NCI-H345 treated with DMSO at 0.1 percent for 48 hours (cell line): ENCODE data around the gene RECK.
"Not testable (repeated sequence)": the region's sequence is repeated elsewhere in the genome, so short reads cannot be mapped to it uniquely, and the experiment has no call there.

Experiments
- DNase-seq: peaks from one replicate; lab custom pipeline; 2025; ENCODE audit not compliant: unreplicated experiment; lab: John Stamatoyannopoulos, UW

Gene RECK, protein sequence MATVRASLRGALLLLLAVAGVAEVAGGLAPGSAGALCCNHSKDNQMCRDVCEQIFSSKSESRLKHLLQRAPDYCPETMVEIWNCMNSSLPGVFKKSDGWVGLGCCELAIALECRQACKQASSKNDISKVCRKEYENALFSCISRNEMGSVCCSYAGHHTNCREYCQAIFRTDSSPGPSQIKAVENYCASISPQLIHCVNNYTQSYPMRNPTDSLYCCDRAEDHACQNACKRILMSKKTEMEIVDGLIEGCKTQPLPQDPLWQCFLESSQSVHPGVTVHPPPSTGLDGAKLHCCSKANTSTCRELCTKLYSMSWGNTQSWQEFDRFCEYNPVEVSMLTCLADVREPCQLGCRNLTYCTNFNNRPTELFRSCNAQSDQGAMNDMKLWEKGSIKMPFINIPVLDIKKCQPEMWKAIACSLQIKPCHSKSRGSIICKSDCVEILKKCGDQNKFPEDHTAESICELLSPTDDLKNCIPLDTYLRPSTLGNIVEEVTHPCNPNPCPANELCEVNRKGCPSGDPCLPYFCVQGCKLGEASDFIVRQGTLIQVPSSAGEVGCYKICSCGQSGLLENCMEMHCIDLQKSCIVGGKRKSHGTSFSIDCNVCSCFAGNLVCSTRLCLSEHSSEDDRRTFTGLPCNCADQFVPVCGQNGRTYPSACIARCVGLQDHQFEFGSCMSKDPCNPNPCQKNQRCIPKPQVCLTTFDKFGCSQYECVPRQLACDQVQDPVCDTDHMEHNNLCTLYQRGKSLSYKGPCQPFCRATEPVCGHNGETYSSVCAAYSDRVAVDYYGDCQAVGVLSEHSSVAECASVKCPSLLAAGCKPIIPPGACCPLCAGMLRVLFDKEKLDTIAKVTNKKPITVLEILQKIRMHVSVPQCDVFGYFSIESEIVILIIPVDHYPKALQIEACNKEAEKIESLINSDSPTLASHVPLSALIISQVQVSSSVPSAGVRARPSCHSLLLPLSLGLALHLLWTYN

DNA sequence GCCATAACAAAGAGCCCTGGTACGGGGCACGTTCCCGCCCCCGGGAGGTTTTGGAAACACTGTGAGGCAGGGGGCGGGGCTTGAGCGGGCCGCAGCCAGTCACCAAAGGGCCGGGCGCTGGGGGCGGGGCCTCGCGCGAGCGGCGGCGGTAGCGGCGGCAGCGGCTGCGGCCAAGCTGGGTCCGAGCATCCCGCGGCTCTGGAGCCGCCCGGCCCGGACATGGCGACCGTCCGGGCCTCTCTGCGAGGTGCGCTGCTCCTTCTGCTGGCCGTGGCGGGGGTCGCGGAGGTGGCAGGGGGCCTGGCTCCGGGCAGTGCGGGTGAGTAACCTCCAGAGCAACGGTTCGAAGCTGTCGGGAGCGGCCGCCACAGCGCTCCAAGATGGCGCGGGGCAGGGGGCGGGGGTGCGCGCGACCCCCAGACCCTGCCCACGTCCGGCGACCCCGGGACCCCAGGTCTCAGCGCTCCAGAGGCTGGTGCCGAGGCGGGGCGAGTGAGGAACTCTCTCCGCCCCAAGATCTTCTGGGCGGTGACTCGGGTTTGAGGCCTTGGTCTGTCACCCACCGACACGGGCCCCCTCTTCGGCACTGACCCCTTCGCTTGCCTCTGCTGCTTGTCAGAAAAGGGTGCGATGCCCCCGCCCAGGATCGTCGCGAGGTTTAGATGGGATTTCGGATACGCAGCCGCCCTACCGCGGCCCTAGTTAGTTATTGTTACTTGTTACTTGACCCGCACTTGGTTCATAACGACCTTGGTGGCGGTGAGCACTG is at the start of gene RECK:
RECK (plus strand) TSS at position 134 of the 769 bp plus-strand sequence; CDS start at position 220, 86 bp downstream.
- peak; percentile 77 for DNase-seq

DNA sequence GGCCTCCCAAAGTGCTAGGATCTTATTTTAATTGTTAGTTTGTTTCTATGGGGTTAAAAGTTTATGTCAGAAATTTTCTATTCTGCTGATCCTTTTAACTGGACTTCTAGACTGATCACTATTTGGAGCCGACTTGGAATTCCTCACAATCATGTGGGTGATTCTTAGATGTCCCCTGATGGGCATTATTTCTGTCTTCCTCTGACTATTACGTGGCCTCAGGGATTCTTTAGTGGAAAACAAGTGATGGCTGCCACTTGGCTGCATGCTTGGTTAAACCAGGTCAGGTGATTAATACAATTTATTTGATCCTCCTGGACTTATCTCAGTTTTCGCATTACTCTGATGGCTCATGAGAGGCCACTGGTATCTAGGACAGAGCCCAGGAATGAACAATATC is 46.6 kb upstream of the RECK start:
- no peak for DNase-seq

DNA sequence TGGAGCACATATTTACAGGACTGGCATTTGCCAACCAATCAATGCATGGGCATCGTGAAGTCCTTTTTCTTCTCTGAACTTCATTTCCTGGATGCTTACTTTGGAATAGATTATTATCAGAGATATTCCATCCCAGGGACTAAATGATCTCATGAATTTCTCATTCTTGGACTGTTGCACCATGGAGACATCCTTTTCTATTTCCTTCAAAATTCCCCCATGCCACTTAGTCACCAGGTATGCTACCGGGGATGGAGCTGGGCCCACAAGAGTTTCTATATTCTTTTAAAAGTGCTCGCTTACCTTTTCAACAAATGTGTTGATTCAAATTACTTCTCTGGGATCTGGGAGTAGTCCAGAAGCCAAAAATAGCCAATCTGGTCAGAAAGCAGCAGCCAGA is 43.6 kb upstream of the RECK start:
- not testable (repeated sequence) for DNase-seq

DNA sequence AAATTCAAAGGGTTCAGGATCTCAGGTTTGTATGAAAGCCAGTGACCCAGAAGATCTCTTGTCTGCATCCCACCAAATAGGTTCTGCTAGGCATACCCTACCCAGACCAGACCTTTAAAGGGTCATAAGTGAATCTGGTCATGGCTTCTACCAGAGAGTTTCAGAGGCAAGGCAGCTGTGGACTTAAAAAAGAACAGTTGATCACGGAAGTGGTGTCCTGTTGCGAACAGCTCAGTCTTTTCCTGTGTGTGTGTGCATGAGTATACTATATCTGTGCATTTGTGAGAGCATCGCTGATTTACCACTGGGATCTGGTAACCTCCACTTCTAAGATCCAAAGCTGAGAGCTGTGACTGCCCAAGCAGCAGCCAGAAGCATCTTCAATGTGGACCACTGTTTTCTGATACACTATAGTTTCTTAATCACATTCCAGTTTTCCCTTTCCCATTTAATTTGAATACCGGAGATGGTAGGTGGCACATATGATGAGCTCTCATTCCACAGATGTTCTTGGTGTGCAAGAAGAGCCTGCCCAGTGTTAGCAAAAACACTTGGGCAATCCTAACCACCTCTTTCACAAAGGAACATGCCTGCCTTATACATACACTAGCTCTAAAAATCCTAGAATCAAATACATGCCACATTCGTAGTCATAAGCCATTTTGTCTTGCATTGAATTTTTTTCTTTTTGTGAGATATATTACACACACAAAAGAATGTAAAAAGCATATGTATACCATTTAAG is 42.6 kb upstream of the RECK start:
- DNase-seq: no peak

DNA sequence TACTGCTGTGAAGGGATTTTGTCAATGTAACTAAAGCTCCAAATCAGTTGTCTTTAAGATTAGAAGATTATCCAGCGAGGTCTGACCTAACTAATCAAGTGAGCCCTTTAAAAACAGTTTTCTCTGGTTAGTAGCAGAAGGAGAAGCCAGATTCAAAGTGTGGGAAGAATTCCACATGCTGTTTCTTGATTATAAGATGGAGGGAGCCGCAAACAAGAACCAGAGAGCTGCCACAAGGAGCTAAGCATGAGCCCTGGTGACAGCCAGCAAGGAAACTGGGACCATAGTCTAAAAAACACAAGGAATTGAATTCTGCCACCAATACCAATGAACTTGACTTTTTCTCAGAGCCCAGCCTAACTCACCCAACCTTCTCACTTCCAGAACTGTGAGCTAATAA is 41.8 kb upstream of the RECK start:
- no peak for DNase-seq

DNA sequence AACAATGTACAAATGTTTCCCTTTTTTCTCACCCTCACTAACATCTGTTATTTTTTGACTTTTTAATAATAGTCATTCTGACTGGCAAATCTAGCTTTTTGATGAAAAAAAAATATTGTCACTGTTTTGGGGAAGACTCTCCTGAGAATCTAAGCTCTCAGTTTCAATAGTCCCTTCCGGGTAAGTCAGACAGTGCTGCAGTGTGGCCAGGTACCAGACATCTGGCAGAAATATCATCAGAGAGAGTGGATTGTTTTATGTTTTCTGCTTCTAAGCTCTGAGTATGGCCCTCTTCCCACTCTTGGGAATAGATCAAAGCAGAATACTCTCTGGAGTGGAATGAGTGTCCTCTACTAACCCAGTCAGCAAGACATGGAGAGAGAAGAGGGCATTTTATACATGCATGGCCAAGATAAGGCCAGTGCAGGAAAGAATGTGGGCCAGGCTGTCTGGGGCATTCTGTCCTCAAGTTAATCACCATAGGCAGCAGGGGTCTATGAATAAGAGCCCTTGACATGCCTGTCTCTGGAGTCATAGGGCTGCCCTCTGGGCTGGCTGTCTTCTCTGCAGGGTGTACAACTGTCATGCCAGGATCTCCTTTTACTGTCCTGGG is 40.2 kb upstream of the RECK start:
- DNase-seq: no peak

DNA sequence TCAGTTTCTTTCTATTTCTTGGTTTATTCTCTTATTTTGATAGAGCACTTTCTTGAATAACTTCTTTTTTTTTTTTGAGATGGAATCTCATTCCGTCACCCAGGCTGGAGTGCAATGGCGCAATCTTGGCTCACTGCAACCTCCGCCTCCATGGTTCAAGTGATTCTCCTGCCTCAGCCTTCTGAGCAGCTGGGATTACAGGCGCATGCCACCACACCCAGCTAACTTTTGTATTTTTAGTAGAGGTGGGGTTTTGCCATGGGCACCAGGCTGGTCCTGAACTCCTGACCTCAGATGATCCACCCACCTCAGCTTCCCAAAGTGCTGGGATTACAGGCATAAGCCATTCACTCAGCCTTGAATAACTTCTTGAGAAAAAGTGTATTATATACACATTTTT is 39.7 kb upstream of the RECK start:
- DNase-seq: not testable (repeated sequence)

DNA sequence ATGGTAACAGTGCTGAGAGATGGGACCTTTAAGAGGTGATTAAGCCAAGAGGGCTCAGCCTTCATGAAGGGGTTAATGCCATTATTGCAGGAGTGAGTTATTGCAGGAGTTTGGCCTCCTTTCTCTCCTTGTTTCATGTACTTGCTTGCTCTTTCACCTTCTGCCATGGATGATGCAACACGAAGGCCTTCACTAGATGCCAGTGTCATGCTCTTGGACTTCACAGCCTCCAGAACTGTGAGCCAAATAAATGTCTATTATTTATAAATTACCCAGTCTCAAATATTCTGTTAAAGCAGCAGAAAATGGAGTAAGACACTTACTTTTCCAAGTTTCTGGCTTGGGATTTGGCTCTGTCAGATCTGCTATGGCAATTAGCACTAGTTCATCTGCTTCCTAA is 38.4 kb upstream of the RECK start:
- no peak for DNase-seq

DNA sequence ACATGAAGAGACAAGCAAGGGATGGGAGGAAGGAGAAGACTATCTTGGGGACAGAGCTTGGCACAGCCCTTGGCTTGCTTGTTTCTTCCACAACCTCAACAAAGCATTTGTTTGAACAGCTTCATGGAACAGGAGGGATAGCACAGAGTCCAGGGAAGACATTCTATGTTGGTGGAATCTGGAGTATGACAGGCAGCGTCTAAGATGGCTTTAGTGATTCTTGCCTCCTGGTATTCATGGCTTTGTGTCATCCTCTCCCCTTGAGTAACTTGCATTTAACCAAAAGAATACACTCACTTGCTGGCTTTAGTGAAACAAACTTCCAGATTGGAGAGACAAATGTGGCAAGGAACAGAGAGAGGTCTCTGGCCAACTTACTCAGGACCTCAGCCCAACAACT is 30.8 kb upstream of the RECK start:
- no peak for DNase-seq

DNA sequence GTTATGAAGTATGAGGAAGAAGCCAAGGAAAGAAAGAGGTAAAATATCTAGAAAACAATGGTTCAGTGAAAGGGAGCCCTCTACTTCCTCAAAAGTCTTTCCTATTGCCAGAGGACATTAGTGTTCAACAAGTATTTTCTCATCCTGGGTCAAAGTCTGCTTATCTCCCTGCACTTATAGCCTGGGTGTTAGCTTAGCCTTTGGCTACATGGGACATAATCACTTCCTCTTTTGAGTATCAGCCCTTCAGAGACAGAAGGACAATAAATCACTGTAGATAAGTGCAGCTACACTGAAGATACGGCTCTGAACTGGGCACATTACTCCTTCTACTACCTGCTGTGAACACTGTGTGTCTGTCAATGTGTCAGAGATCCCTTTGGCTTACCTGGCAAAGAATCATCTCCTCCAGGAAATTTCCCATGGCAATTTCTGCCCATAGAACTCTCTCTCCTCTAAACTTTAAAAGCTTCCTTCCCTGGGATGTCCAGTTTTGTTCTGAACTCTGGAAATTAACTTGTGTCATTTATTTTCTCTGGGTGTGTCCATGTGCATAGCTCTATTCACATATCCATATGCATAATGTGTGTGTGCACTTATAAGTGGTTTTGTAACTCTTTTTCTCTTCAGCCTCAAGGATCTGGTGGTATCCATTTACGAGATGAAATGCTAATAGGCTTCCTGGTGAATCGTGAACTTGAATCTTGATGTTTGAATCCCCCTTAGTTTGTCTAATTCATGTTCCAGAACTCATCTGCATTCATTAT is 30.0 kb upstream of the RECK start:
- no peak for DNase-seq

DNA sequence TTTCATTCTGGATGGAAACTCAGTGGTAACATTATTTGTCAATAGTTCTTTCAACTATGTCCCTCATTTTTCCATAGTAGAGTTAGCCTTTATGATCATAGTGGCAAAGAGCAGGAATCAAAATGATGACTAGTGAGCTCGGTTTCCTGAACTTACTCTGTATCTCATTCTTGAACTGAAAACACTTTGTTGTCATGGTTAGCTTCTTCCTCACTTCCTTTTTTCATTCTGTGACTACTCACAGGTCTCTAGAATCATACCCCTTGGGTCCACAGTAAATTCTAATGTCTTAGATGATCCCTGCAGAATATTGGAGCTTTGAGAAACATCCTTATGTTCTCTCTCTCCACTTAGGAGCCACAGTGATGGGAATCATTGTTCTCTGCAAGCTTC is 29.4 kb upstream of the RECK start:
- no peak for DNase-seq

DNA sequence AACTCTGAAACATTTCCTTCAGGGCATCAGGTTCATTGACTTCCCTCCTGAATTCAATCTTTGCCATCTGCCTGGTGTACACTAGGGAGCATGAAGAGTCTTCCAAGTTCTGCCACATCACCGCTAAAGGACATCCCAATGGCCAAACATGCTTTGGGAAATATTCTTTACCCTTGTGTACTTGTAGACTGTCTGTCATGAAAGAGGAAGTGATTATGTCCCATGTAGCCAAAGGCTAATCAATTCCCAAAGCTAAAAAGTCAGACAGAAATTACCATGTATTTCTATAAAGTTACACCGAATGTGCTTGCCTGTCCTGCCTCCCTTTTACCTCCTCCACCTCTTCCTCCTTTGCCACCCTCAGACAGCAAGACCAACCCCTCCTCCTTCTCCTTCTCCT is 28.9 kb upstream of the RECK start:
- DNase-seq: no peak

DNA sequence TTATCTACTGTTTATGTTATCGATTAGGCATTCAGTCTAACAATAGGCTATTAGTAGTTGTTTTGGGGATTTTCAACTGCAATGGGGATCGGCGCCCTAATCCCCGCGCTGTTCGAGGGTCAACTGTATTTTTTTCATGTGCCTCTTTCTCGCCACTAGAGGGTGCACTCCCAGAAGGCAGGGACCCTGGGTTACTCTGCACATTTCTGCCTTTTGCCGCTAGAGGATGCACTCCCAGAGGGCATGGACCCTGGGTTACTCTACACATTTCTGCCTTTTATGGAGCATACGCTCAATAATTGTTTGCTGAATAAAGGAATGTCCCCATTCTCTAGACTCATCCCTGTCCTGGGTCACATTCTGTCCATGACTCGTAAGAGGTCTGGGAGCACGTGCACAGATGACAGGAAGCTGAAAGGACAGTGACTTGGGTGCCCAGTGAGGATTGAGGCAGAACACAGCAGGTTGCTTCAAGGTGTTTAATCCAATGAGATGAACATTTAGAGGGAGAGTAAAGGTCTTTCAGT is 27.9 kb upstream of the RECK start:
- DNase-seq: peak; percentile 45

DNA sequence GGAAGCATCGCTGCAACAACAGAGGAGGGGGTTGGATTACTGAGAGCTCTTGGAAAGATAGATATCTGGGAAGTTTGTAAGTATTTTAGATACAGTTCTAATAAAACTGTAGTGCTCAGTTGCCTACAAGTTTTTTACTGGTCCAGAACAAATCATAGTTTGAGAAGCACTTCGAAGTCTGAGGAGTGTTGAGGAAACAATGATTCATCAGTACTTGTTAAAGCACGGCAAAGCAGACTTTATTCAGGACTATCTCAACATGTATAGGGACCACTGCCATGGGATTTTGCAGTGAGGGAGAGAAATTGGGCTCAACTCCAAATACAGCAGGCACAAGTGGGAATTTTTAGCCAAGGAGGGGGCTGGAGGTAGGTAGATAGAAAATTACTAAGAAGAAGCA is 25.3 kb upstream of the RECK start:
- DNase-seq: no peak

DNA sequence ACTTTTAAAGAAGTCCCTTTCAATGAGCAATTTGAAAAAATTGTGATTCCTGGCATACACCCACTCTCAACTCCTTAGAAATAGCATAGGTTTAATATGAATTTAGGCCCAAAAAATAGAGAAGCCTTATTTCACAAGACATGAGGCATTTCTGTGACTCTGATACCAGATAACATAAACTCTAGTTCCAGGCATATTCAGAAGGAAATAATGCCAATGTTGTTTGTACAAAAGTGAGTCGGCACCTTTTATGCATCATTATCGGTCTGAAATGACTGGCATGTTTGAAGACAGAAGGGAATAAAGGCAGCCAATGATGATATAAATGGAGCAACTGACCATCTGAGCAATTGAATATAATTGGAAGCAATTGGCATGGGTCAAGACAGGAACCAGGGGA is 19.4 kb upstream of the RECK start:
- no peak for DNase-seq

DNA sequence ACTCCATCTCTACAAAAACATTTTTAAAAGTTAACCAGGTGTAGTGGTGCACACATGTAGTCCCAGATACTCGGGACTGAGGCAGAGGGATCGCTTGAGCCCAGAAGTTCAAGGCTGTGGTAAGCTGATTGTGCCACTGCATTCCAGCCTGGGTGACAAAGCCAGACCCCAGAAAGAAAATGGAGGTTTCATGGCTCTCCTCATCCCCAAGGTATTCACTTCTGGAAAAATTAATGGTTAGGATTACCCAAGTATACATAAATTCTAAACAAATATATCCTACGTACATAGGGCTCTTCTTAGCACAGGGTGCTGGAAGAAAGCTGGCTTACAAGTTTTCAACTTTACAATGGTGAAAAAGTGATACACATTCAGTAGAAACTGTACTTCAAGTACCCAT is 18.6 kb upstream of the RECK start:
- DNase-seq: no peak

DNA sequence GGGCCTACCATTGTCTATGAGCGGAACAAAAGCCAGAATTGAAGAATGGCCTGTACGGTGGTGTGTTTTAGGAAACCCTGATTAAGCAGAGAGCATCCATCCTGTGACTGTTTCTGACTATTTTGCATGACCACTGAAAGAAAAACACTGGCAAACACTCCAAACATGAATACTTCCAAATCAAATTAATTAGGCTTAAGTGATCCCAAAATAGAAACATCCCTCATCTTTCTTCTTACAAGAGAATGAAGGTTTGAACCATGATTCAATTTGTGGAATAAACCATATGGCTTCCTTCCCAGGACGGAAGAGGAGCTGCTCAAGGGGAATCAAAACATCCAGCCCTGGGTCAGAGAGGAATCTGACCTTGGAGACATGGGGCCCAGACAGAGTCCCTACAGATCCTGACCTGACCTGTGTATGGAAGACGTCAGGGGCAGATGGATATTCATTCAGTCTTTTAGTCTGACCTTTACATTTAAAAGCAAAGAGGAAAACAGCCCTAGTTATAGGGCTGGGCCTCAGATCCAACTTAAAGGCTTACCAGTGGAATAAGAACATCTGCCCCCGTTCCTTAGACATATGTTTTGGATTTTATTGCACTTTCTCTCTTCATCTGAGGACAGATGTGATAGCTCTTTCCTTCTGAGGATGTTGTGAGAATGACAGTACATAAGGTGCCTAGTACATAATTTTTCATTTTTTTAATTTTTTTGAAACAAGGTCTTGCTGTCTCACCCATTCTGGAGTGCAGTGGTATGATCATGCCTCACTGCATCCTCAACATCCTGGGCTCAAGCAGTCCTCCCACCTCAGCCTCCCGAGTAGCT is 17.6 kb upstream of the RECK start:
- DNase-seq: no peak

DNA sequence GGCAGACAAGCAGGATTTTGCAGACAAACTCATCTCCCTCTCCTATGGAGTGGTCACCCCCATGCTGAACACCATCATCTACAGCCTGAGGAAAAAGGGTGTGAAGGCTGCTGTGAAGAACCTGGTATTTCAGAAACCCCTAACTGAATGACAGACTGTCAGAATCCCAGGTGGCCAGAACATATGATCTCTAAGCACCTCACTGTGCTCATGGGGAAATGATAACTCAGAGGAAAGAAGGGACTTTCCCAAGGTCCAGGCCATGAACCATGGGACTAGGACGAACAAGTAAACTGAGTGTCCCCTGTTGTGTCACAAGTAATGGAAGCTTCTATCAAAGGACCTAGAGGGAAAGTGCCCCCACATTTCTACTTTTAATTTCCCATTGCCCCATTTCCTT is 14.7 kb upstream of the RECK start:
- DNase-seq: no peak
